CD8-positive, alpha-beta memory T cell (primary cell): Measurements from ENCODE around the gene CDH6. TPM values are rescaled to one million over a fixed set of nuclear protein-coding genes. Genes with fewer than 3 reads are reported as not detected.
"Not testable (repeated sequence)": the region's sequence is repeated elsewhere in the genome, so short reads cannot be mapped to it uniquely, and the experiment has no call there.

ENCODE experiments used
- CTCF ChIA-PET: fragments of 350-600 bp; sonication (Branson Sonifier 250); formaldehyde crosslinking; loops from one replicate; lab custom pipeline; 2021; ENCODE audit warnings: antibody characterized with exemption; lab: Charles Lee
- POLR2A ChIA-PET: fragments of 350-600 bp; sonication (Branson Sonifier 250); formaldehyde crosslinking; loops from one replicate; lab custom pipeline; 2021; ENCODE audit warnings: antibody characterized with exemption; lab: Charles Lee
- DNase-seq, 5 donors: peaks; one replicate each; pipeline versions ENCODE4 v3.0.0 to v3.0.0-alpha.2; 2020 to 2022; ENCODE audit warnings: mixed read lengths in 1 of 5
- H3K27ac ChIP-seq: one replicate; pipeline ENCODE4 v1.7.0; 2013; ENCODE audit warnings: low read depth, mild to moderate bottlenecking, low read length, moderate library complexity
- H3K27me3 ChIP-seq: 2 replicates; pipeline ENCODE4 v1.7.0; 2013; ENCODE audit warnings: low read length, mild to moderate bottlenecking; ENCODE audit not compliant: insufficient read depth, poor library complexity, severe bottlenecking
- H3K36me3 ChIP-seq: 2 replicates; pipeline ENCODE4 v1.7.0; 2013; ENCODE audit warnings: mild to moderate bottlenecking, low read length, moderate library complexity; ENCODE audit not compliant: insufficient read depth
- H3K4me1 ChIP-seq: 2 replicates; pipeline ENCODE4 v1.7.0; 2013; ENCODE audit warnings: mild to moderate bottlenecking, low read length, moderate library complexity; ENCODE audit not compliant: insufficient read depth
- H3K4me3 ChIP-seq: 2 replicates; pipeline ENCODE4 v1.7.0; 2013; ENCODE audit warnings: mild to moderate bottlenecking, low read length
- H3K9me3 ChIP-seq: 2 replicates; pipeline ENCODE4 v1.7.0; 2013; ENCODE audit warnings: mild to moderate bottlenecking, low read length
- H3K27ac Mint-ChIP-seq, 8 donors: one replicate each; pipeline ENCODE4 v1.8.0; 2020 to 2021; ENCODE audit warnings: mixed read lengths in 8 of 8, mild to moderate bottlenecking in 6 of 8, inconsistent platforms in 3 of 8, moderate library complexity in 3 of 8
- H3K27me3 Mint-ChIP-seq, 2 donors: one replicate each; pipeline ENCODE4 v1.8.0; 2020 to 2021; ENCODE audit warnings: mixed read lengths in 2 of 2, mild to moderate bottlenecking in 1 of 2, moderate library complexity in 1 of 2
- H3K36me3 Mint-ChIP-seq, 3 donors: one replicate each; pipeline ENCODE4 v1.8.0; 2020 to 2021; ENCODE audit warnings: mixed read lengths in 3 of 3, inconsistent platforms in 1 of 3, mild to moderate bottlenecking in 1 of 3
- H3K4me1 Mint-ChIP-seq, 3 donors: one replicate each; pipeline ENCODE4 v1.8.0; 2020 to 2021; ENCODE audit warnings: mixed read lengths in 3 of 3, inconsistent platforms in 1 of 3, mild to moderate bottlenecking in 1 of 3
- H3K4me3 Mint-ChIP-seq, 7 donors: one replicate each; pipeline ENCODE4 v1.8.0; 2020 to 2021; ENCODE audit warnings: mixed read lengths in 7 of 7, mild to moderate bottlenecking in 6 of 7, moderate library complexity in 4 of 7, inconsistent platforms in 2 of 7
- H3K9me3 Mint-ChIP-seq, 5 donors: one replicate each; pipeline ENCODE4 v1.8.0; 2020 to 2022; ENCODE audit warnings: mixed read lengths in 5 of 5, mild to moderate bottlenecking in 3 of 5, moderate library complexity in 2 of 5, inconsistent platforms in 1 of 5
- polyA plus RNA-seq: library from polyadenylated mRNA; unstranded; fragments of 300-500 nt; fragmentation: Illumina TruSeq; gene quantifications from one replicate; pipeline ENCODE4 v1.2.3, GENCODE V29; 2021
- total RNA-seq, 2 experiments: library from RNA; stranded (reverse); gene quantifications; one replicate each; pipeline ENCODE4 v1.2.3, GENCODE V29; 2021

The CDH6 gene
- total and polyA plus RNA-seq, 3 experiments from 2014 or later = not detected

- H3K27me3 ChIP-seq = no peaks in the 10 kb centered on the region
- peaks cover 0 to 8% (median 4%) of the 10 kb centered on the region in 5 donors for H3K9me3 Mint-ChIP-seq
- CTCF ChIA-PET = no interaction called here
- POLR2A ChIA-PET = no interaction called here
- H3K36me3 Mint-ChIP-seq = no peaks in the 10 kb centered on the region
- no peak overlapping the region for H3K4me3 Mint-ChIP-seq
- no peaks in the 10 kb centered on the region for H3K36me3 ChIP-seq
- no peak overlapping the region for H3K27ac ChIP-seq
- H3K4me1 Mint-ChIP-seq = no peaks in the 10 kb centered on the region
- DNase-seq = no peak
- H3K27me3 Mint-ChIP-seq = peaks cover 3 to 25% of the 10 kb centered on the region in 2 donors
- no peak overlapping the region for H3K4me3 ChIP-seq
- no peaks in the 10 kb centered on the region for H3K9me3 ChIP-seq
- H3K4me1 ChIP-seq = no peaks in the 10 kb centered on the region
- peak overlapping the region in 1 of 8 donors; percentile 33 for H3K27ac Mint-ChIP-seq
Observed at GRCh38 chr5:31359839-31360238, 166.4 kb downstream of the CDH6 start.

DNA sequence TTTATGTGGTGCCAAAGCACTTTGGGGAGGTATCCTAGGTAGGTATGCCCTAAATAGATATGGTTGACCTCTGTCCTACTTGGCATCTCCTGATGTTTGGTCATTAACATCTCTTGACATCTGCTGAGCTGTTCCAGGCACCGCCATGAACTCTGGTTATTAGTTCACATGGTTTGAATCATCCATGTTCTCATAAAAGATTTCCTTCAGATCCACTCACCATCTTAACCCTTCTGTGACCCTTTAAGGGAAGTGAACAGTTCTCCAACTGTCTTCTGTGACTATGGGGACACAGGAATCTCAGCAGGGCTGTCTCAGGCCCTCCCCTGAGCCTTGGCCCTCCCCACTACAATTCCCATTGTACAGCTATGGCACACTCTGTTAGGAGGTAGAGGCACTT lies 167.7 kb downstream of the CDH6 start:
- Histone ChIP-seq H3K27me3 (no peaks in the 10 kb centered on the region), H3K9me3 (no peaks in the 10 kb centered on the region), H3K27ac (no peak overlapping the region), H3K4me1 (no peaks in the 10 kb centered on the region), H3K36me3 (no peaks in the 10 kb centered on the region), H3K4me3 (no peak overlapping the region)
- no peak overlapping the region for H3K27ac Mint-ChIP-seq
- no peaks in the 10 kb centered on the region for H3K36me3 Mint-ChIP-seq
- H3K9me3 Mint-ChIP-seq = peaks cover 0 to 8% (median 4%) of the 10 kb centered on the region in 5 donors
- no peak for DNase-seq
- POLR2A ChIA-PET = no interaction called here
- CTCF ChIA-PET = no interaction called here
- no peaks in the 10 kb centered on the region for H3K4me1 Mint-ChIP-seq
- peaks cover 4 to 25% of the 10 kb centered on the region in 2 donors for H3K27me3 Mint-ChIP-seq
- no peak overlapping the region for H3K4me3 Mint-ChIP-seq

GRCh38 chr5:31361704-31362528 lies 168.4 kb downstream of the CDH6 start:
- peaks cover 4 to 30% of the 10 kb centered on the region in 2 donors for H3K27me3 Mint-ChIP-seq
- CTCF ChIA-PET, POLR2A ChIA-PET, H3K4me1 ChIP-seq, H3K36me3 Mint-ChIP-seq, H3K27me3 ChIP-seq, DNase-seq, H3K9me3 ChIP-seq, H3K36me3 ChIP-seq, H3K4me3 Mint-ChIP-seq, H3K27ac Mint-ChIP-seq, H3K27ac ChIP-seq, H3K4me1 Mint-ChIP-seq, H3K9me3 Mint-ChIP-seq, H3K4me3 ChIP-seq: not testable (repeated sequence)

GRCh38 chr5:31362529-31362900 lies 169.0 kb downstream of the CDH6 start:
- Mint-ChIP-seq H3K4me3 (no peak overlapping the region), H3K27ac (no peak overlapping the region), H3K9me3 (peaks cover 0 to 7% (median 0%) of the 10 kb centered on the region in 5 donors), H3K4me1 (no peaks in the 10 kb centered on the region), H3K36me3 (no peaks in the 10 kb centered on the region), H3K27me3 (peaks cover 4 to 30% of the 10 kb centered on the region in 2 donors)
- H3K9me3 ChIP-seq = no peaks in the 10 kb centered on the region
- DNase-seq = no peak
- H3K36me3 ChIP-seq = no peaks in the 10 kb centered on the region
- H3K4me3 ChIP-seq = no peak overlapping the region
- no peaks in the 10 kb centered on the region for H3K27me3 ChIP-seq
- no peaks in the 10 kb centered on the region for H3K4me1 ChIP-seq
- POLR2A ChIA-PET = no interaction called here
- H3K27ac ChIP-seq = no peak overlapping the region
- CTCF ChIA-PET = no interaction called here

- Mint-ChIP-seq H3K9me3 (peaks cover 0 to 7% (median 0%) of the 10 kb centered on the region in 5 donors), H3K27ac (no peak overlapping the region), H3K4me3 (no peak overlapping the region), H3K4me1 (no peaks in the 10 kb centered on the region), H3K27me3 (peaks cover 4 to 33% of the 10 kb centered on the region in 2 donors), H3K36me3 (no peaks in the 10 kb centered on the region)
- ChIA-PET POLR2A (no interaction called here), CTCF (no interaction called here)
- no peak for DNase-seq
- Histone ChIP-seq H3K4me1 (no peaks in the 10 kb centered on the region), H3K27ac (no peak overlapping the region), H3K27me3 (no peaks in the 10 kb centered on the region), H3K9me3 (no peaks in the 10 kb centered on the region), H3K36me3 (no peaks in the 10 kb centered on the region), H3K4me3 (no peak overlapping the region)
Observed at GRCh38 chr5:31362931-31363568, 169.6 kb downstream of the CDH6 start.

GRCh38 chr5:31364881-31365636 lies 171.6 kb downstream of the CDH6 start:
- Mint-ChIP-seq H3K4me3 (no peak overlapping the region), H3K9me3 (peaks cover 0 to 9% (median 0%) of the 10 kb centered on the region in 5 donors), H3K27ac (no peak overlapping the region), H3K27me3 (peaks cover 4 to 44% of the 10 kb centered on the region in 2 donors), H3K4me1 (no peaks in the 10 kb centered on the region), H3K36me3 (no peaks in the 10 kb centered on the region)
- no peaks in the 10 kb centered on the region for H3K4me1 ChIP-seq
- ChIA-PET CTCF (no interaction called here), POLR2A (no interaction called here)
- no peak overlapping the region for H3K4me3 ChIP-seq
- no peaks in the 10 kb centered on the region for H3K9me3 ChIP-seq
- no peaks in the 10 kb centered on the region for H3K27me3 ChIP-seq
- no peak for DNase-seq
- H3K27ac ChIP-seq = no peak overlapping the region
- no peaks in the 10 kb centered on the region for H3K36me3 ChIP-seq

DNA sequence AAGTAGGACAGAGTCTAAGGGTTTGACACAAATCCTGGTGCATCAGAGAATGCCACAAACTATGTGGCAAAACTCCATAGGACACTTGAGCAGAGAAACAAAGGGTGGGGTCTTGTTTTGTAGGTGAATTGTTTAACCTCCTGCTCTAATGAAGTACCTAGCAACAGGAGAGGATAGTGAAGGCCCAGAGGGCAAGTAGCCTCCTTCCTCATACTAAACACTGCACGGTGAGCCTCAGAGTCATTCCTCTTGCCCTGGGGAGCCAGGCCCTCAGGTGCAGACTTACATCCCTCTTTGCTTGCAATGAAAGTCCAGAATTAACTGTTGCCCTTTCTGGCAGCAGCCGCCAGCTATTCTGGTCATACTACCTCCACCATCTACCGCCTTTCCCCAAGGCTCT lies 172.3 kb downstream of the CDH6 start:
- Histone ChIP-seq H3K36me3 (no peaks in the 10 kb centered on the region), H3K27me3 (no peaks in the 10 kb centered on the region), H3K4me3 (no peak overlapping the region), H3K4me1 (no peaks in the 10 kb centered on the region), H3K27ac (no peak overlapping the region), H3K9me3 (no peaks in the 10 kb centered on the region)
- DNase-seq = no peak
- CTCF ChIA-PET = no interaction called here
- Mint-ChIP-seq H3K27ac (no peak overlapping the region), H3K36me3 (no peaks in the 10 kb centered on the region), H3K27me3 (peaks cover 4 to 44% of the 10 kb centered on the region in 2 donors), H3K9me3 (peaks cover 0 to 9% (median 0%) of the 10 kb centered on the region in 5 donors), H3K4me1 (no peaks in the 10 kb centered on the region), H3K4me3 (no peak overlapping the region)
- POLR2A ChIA-PET = no interaction called here

DNA sequence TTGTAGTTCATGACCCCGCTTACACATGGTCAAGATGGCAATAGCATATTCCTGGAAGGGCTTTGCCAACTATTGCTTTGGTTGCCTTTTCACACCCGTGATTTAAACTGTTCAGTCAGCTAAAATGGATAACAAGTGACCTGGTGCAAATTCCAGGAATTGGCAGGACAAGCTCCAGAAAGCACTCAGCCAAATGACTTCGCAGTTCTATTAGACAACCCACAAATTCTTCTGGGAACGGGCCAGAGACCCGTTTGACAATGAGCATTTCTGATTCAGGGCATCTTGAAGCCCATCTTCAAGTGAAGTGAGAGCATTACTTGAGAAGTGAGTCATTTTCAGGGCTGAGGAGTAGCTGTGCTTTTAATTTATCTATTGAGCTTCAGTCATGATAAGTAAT lies 173.5 kb downstream of the CDH6 start:
- POLR2A ChIA-PET = no interaction called here
- H3K27me3 ChIP-seq = no peaks in the 10 kb centered on the region

More for the DNA sequence above, 173.5 kb downstream of the CDH6 start:
- H3K4me3 ChIP-seq = no peak overlapping the region
- Mint-ChIP-seq H3K4me1 (no peaks in the 10 kb centered on the region), H3K36me3 (no peaks in the 10 kb centered on the region), H3K4me3 (no peak overlapping the region), H3K27me3 (peaks cover 4 to 41% of the 10 kb centered on the region in 2 donors), H3K27ac (no peak overlapping the region), H3K9me3 (peaks cover 0 to 9% (median 0%) of the 10 kb centered on the region in 5 donors)
- no peak for DNase-seq
- H3K36me3 ChIP-seq = no peaks in the 10 kb centered on the region
- CTCF ChIA-PET = no interaction called here
- H3K9me3 ChIP-seq = no peaks in the 10 kb centered on the region
- H3K4me1 ChIP-seq = no peaks in the 10 kb centered on the region
- H3K27ac ChIP-seq = no peak overlapping the region
